NCI-H2029 (cell line): ENCODE data around the gene CHEK2.
"Not testable (repeated sequence)": the region's sequence is repeated elsewhere in the genome, so short reads cannot be mapped to it uniquely, and the experiment has no call there.

Experiments
- DNase-seq: peaks from one replicate; lab custom pipeline; 2025; lab: John Stamatoyannopoulos, UW

The CHEK2 gene

GRCh38 chr22:28741200-28741784 lies 328 bp downstream of the CHEK2 start:
- DNase-seq = no peak

- DNase-seq = not testable (repeated sequence)
Measured at GRCh38 chr22:28738876-28739275, 2.7 kb downstream of the CHEK2 start.

DNA sequence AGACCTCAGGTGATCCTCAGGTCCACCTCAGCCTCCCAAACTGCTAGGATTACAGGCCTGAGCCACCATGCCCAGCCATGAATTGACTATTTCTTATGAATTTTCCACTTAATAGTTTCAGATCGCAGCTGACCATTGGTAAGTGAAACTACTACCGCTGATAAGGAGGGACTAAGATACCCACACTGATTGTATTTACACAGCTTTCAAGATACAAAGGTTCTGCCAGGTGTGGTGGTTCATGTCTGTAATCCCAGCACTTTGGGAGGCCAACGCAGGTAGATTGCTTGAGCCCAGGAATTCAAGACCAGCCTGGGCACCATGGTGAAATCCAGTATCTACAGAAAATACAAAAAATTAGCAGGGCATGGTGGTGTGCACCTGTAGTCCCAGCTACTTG lies 3.9 kb downstream of the CHEK2 start:
- DNase-seq = no peak

GRCh38 chr22:28736301-28737155 lies 5.1 kb downstream of the CHEK2 start:
- DNase-seq = peak; percentile 50

GRCh38 chr22:28734393-28734792 lies 7.2 kb downstream of the CHEK2 start:
- DNase-seq = no peak

- DNase-seq = no peak
Measured at GRCh38 chr22:28730179-28730578, 11.4 kb downstream of the CHEK2 start.

GRCh38 chr22:28728621-28729313 lies 12.9 kb downstream of the CHEK2 start:
- DNase-seq = no peak

GRCh38 chr22:28728002-28728401 lies 13.6 kb downstream of the CHEK2 start:
- DNase-seq = no peak

DNA sequence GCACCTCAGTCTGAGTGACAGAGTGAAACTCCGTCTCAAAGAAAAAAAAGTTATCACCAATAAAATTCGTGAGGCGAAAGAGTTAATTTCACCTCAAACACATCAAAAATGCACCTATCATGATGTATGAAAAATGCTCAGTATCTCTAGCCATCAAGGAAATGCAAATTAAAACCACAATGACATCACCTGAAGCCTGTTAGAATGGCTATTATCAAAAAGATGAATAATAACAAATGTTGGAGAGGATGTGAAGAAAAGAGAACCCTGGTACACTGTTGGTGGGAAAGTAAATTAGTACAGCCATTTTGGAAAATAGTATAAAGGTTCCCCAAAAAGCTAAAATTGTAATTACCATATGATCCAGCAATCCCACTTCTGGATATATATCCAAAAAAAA lies 23.6 kb downstream of the CHEK2 start:
- no peak for DNase-seq

DNA sequence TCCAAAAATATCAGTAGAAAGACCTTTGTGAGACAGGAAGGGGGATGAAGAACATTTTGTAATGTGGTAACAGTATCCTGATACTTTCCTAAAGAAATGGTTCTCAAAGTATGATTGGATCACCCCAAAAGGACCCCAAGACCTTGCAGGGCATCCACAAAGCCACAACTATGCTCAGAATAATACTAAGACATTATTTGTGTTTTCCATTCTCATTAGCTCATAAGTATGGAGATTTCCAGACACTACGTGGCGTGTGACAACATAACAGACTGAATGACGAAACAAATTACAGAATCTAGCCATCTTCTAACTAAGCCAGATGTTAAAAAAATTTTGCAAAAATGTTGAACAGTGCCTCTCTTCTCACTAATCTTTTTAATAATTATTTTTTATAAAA lies 24.9 kb downstream of the CHEK2 start:
- DNase-seq = no peak

- DNase-seq = no peak
Measured at GRCh38 chr22:28715611-28716010, 26.0 kb downstream of the CHEK2 start.

DNA sequence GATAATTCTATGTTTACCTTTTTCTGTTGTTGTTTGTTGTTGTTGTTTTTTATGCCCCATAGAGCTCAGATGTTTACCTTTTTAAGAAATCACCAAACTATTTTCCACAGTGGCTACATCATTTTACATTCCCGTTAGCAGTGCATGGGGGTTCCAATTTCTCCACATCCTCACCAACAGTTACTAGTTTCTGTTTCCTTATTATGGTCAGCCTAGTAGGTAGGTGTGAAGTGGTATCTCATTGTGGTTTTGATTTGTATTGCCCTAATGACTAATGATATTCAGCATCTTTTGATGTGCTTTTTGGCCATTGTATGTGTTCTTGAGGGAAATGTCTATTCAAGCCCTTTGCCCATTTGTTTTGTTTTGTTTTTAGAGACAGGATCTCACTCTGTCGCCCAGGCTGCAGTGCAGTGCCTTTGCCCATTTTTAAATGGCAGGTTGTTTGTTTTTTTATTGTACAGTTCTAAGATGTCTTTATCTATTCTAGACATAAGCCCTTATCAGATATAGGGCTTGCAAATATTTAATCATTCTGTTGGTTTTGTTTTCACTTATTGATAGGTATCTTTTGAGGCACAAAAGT lies 27.5 kb downstream of the CHEK2 start:
- no peak for DNase-seq

DNA sequence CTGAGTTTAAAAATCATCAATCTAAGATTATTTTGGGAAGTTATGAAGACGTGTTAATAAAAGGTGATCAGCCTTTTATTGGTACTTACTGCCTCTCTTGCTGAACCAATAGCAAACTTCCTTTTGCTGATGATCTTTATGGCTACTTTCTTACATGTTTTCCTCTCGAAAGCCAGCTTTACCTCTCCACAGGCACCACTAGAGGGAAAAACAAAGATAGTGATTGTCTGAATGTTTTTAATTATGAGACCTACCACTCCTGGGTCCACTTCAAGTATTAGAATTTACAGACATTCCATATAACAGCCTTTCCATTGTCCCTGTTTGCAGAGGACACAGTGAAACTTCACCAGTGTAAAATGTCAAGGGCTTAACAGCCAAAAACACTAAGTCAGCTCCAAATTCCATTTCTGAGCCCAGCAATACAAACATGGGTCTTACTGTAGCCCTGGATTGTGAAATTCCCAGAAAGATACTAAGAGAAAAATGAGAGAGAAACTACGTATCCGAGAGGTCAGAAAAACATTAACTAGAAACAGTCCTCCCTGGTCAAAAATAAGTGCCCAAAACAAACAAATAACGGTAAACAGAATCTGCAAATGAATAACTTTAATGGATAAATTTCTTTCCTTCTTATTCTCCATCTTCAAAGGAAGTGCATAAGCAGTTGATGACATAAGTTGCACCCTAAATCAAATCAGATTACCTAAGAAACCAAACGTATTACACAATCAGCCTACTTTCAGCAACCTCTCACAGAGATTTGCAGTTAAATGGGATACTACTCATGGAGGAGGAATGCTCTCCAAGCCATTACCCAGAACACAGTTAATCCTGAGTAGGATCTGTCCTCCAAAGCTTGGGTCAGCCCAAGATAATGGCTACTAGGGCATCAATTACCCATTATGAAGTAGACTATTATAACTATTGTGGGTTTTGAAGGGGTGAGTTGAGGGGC lies 29.5 kb downstream of the CHEK2 start:
- no peak for DNase-seq

GRCh38 chr22:28711341-28711740 lies 30.3 kb downstream of the CHEK2 start:
- DNase-seq = no peak

DNA sequence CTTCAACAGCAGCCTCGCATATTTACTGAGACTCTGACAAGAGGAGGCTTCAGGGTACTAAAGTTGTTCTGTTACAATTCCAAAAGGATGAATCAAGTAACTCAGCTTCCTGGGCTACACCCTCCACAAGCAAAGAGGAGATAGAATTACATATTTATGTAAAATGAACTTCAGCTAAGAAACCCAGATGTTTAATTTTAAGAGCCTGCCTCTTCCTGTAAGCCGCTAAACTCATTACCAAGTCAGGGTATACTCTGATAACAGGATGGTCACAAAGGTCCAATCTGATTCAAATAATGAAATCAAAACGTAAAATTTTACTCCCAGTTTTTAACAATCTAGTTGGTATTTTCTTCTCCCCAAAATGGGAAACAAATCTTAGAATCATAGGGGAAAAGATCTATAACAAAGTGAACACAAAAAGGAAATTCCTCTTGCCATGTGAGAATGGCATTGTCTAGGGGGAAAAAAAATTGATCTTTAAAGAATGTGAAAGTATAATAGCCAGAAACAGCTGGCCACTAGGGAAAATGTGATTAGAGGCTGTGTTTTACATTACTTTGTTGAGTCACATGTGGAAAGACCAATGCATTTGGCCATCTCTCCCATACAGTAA lies 30.9 kb downstream of the CHEK2 start:
- DNase-seq = no peak

GRCh38 chr22:28710107-28710506 lies 31.5 kb downstream of the CHEK2 start:
- DNase-seq = no peak

DNA sequence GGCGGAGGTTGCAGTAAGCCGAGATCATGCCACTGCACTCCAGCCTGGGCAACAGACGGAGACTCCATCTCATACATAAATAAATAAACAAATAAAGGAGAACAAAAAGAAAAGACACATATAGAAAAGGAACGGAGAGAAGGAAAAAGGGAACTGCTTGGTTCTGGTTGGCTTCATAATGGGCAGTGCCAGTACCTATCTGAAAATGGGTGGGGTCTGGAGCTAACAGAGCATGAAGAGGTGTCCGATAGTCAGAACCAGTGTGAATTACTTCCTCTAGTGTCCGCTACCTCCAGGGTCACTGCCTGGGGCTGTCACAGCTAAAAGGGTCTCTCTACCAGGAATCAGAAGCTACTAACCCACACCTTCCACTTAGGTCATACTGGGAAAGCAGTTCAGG lies 34.8 kb downstream of the CHEK2 start:
- no peak for DNase-seq

DNA sequence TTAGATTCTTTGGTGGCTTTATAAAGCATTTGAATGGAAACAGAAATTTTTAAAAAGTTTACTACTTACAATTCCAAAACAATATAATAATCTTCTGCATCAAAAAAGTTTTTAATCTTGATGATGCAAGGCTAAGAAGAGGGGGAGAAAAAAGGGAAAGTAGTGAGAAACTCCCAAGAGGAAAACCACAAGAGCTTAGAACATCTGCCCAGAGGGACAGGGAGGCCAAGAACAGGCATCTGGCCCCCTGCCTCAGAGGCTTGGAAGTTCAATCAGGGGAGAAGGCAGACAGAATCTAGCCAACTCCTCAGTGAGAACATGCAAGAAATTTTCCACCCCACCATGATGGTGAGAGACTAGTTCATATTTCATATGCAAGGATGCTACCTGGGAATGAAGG lies 38.2 kb downstream of the CHEK2 start:
- no peak for DNase-seq

DNA sequence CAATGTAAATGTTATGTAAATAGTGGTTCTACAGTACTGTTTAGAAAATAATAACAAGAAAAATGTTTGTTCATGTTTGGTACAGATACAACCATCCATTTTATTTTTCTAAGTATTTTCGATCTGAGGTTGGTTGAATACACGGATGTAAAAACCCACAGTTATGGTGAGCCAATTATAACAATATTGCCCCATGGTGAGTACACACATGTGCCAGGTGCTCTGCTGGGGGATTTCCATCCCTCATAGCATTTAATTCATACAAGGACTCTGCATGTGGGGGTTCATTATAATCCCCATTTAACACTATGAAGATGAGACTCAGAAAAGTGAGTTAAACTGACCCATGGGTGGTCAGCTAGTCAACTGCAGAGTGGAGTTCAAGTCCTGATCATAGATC lies 38.7 kb downstream of the CHEK2 start:
- no peak for DNase-seq

GRCh38 chr22:28693041-28693760 lies 48.4 kb downstream of the CHEK2 start:
- DNase-seq = not testable (repeated sequence)
